ENCODE measurements around the gene MEPCE.

GRCh38 chr7:100465299-100465698 is 35.7 kb downstream of the MEPCE start:
- TF ChIP-seq POLR2A (IDR thresholded peaks at IDR 0.05; ENCODE audit: control extremely low read depth in 1 of 2, low read depth in 2 of 2, low read length in 2 of 2): no peak
- TF ChIP-seq KDM1A (IDR thresholded peaks at IDR 0.05; ENCODE audit: borderline replicate concordance, low read length): no peak
- TF ChIP-seq CTCF (IDR thresholded peaks at IDR 0.05; ENCODE audit: control extremely low read depth in 1 of 3, insufficient read depth in 1 of 3, low read depth in 1 of 3, low read length in 3 of 3): no peak
- no peak for TF ChIP-seq BACH1 (IDR thresholded peaks at IDR 0.05; ENCODE audit: low read length)
- TF ChIP-seq EP300 (IDR thresholded peaks at IDR 0.05; ENCODE audit: borderline replicate concordance in 1 of 2, low read depth in 2 of 2, low read length in 2 of 2): no peak
- no peak for TF ChIP-seq RFX5 (IDR thresholded peaks at IDR 0.05; ENCODE audit: borderline replicate concordance, low read depth, low read length)
- no peak for TF ChIP-seq FOSL1 (IDR thresholded peaks at IDR 0.05; ENCODE audit: insufficient read depth, low read depth, low read length)
- no peak for TF ChIP-seq HDAC2 (IDR thresholded peaks at IDR 0.05; ENCODE audit: borderline replicate concordance in 1 of 2, low read depth in 2 of 2, low read length in 2 of 2)
- no peak for TF ChIP-seq MAX (IDR thresholded peaks at IDR 0.05)
- no peak for TF ChIP-seq CHD1 (IDR thresholded peaks at IDR 0.05; ENCODE audit: low read depth, low read length)
- TF ChIP-seq CEBPB (IDR thresholded peaks at IDR 0.05; ENCODE audit: low read depth, low read length): no peak

All from H1 (cell line).